Uterus (tissue), 2 donors: ENCODE data around the gene MRPS25.

ENCODE experiments used
- POLR2A ChIP-seq, 2 donors: fragments of 450-650 bp; IDR thresholded peaks; one replicate each; pipeline ENCODE4 v1.6.1; 2016; ENCODE audit warnings: antibody characterized with exemption in 2 of 2, mild to moderate bottlenecking in 1 of 2, moderate library complexity in 1 of 2
- TF ChIP-seq, protein P1 (sequence below), 4 experiments: fragments of 200-600 bp in 2 of 4; fragments of 450-650 bp in 2 of 4; sonication (generic) in 2 of 4; IDR thresholded peaks; one replicate each; pipeline ENCODE4 v1.5.1; 2016 to 2019; ENCODE audit warnings: antibody characterized with exemption in 4 of 4, mild to moderate bottlenecking in 2 of 4, moderate library complexity in 1 of 4

DNA sequence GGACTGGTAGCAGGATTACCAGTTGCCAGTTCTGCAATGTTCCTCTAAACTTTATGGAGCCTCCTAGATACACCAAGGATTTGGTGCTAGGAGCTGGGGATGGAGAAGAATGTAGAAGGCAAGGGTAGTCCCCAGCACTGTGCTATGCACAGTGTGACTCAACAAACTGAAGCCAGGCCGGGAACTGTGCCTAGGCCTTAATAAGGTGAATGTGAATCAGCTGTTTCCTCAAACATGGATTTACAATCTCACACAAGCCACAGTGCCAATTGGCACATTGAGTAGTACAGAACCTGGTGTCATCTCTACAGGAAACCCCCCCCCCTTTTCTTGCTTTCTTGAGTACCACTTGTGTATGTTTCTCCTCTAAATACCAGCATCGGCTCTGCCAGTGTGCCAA is 32.5 kb downstream of the MRPS25 start:
- TF ChIP-seq, protein P1, sequence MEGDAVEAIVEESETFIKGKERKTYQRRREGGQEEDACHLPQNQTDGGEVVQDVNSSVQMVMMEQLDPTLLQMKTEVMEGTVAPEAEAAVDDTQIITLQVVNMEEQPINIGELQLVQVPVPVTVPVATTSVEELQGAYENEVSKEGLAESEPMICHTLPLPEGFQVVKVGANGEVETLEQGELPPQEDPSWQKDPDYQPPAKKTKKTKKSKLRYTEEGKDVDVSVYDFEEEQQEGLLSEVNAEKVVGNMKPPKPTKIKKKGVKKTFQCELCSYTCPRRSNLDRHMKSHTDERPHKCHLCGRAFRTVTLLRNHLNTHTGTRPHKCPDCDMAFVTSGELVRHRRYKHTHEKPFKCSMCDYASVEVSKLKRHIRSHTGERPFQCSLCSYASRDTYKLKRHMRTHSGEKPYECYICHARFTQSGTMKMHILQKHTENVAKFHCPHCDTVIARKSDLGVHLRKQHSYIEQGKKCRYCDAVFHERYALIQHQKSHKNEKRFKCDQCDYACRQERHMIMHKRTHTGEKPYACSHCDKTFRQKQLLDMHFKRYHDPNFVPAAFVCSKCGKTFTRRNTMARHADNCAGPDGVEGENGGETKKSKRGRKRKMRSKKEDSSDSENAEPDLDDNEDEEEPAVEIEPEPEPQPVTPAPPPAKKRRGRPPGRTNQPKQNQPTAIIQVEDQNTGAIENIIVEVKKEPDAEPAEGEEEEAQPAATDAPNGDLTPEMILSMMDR (IDR thresholded peaks at IDR 0.05): no peak
- no peak for TF ChIP-seq POLR2A (IDR thresholded peaks at IDR 0.05)
